Liver (tissue), 2 donors: ENCODE data around the gene ZNF530.

Experiments used
- CTCF ChIP-seq: fragments of 150-350 bp; IDR thresholded peaks from 2 replicates; pipeline ENCODE4 v1.5.1; 2017; ENCODE audit warnings: improper control_type of control experiment, low read depth, low read length; ENCODE audit not compliant: missing input control
- YY1 ChIP-seq: IDR thresholded peaks from 2 replicates; pipeline ENCODE4 v1.6.1; 2016; ENCODE audit warnings: antibody characterized with exemption, mild to moderate bottlenecking
- donor health status: healthy.

GRCh38 chr19:57563547-57563946 is 36.1 kb upstream of the ZNF530 start:
- TF ChIP-seq CTCF = no peak
- TF ChIP-seq YY1 = no peak
